Pancreas (tissue), 10 donors: ENCODE results near the gene B4GALT5. TPM values are rescaled to one million over a fixed set of nuclear protein-coding genes. Genes with fewer than 3 reads are reported as not detected.
A peak's percentile ranks its signal among the peaks of the same experiment; 100 is the strongest.
"Not testable (repeated sequence)": the region's sequence is repeated elsewhere in the genome, so short reads cannot be mapped to it uniquely, and the experiment has no call there.

Experiments used
- ATAC-seq, 4 donors: fragments of 200-7000 bp; cut with Tn5 transposase; one replicate each; pipeline versions ENCODE4 v1.8.0 to v1.9.1; 2020; ENCODE audit warnings: mild to moderate bottlenecking in 4 of 4, moderate library complexity in 4 of 4
- DNase-seq, 6 donors: peaks; one replicate each; pipeline ENCODE4 v3.0.0-alpha.2; 2020
- FAIRE-seq: peaks from 2 replicates; lab custom pipeline; 2012; peaks lifted over from hg19 to GRCh38; lab: Jason Lieb, UNC
- H3K27ac ChIP-seq, 4 donors: fragments of 200-600 bp; sonication (generic); 1 replicate in 3 of 4; 2 replicates in 1 of 4; pipeline versions ENCODE4 v1.5.0 to v1.8.0; 2020
- H3K27me3 ChIP-seq, 4 donors: fragments of 200-600 bp; one replicate each; pipeline ENCODE4 v1.8.0; 2021
- H3K36me3 ChIP-seq, 3 donors: fragments of 200-600 bp; sonication (generic) in 1 of 3; one replicate each; pipeline versions ENCODE4 v1.5.0 to v1.8.0; 2020 to 2021
- H3K4me1 ChIP-seq, 3 donors: fragments of 200-600 bp; one replicate each; pipeline ENCODE4 v1.8.0; 2021
- H3K4me3 ChIP-seq, 4 donors: fragments of 200-600 bp; sonication (generic) in 2 of 4; one replicate each; pipeline versions ENCODE4 v1.5.0 to v1.8.0; 2020 to 2021
- H3K9me3 ChIP-seq, 4 donors: fragments of 200-600 bp; one replicate each; pipeline ENCODE4 v1.8.0; 2021
- CTCF ChIP-seq, 4 donors: fragments of 200-600 bp; sonication (generic) in 3 of 4; IDR thresholded peaks; one replicate each; pipeline versions ENCODE4 v1.5.0 to v1.8.0; 2021; ENCODE audit warnings: antibody characterized with exemption in 4 of 4
- WGBS, 2 donors: extraction: QIAGEN DNeasy Blood & Tissue Kit; methylation state at CpG; one replicate each; pipeline ENCODE4 v1.1.7; 2013; 5-methylcytosine and 5-hydroxymethylcytosine counted together
- intact Hi-C, 3 donors: fragments of 100-400 bp; cut with DNase I; formaldehyde crosslinking; loops; one replicate each; pipeline versions ENCODE4 v1.11.1 to v1.14.2; 2022
- polyA plus RNA-seq, 2 donors: library from polyadenylated mRNA; stranded (reverse); fragments of 200-250 nt; gene quantifications; one replicate each; pipeline ENCODE4 v1.2.3, GENCODE V29; 2013
- total RNA-seq, 6 donors: library from RNA; stranded (reverse); fragmentation: NEBNext Ultra II Directional in 4 of 6; extraction: Animal tissue kit (Norgen Biotek cat#: 25700) in 4 of 6; gene quantifications; one replicate each; pipeline versions ENCODE4 v1.2.1 to v1.2.4, GENCODE V29; 2021 to 2023
- donor health status: healthy with polysubstance abuse.
- donor health status: DM: no; HTN: no; CAD: no; lungs with moderate emphysema.
- donor health status: DM: no; HTN: no; CAD: no.
- donor health status: control.
- donor health status: control.
- donor health status: Bipolar disorder and iron deficiency.
- donor health status: DM: yes; HTN: yes; CAD: no.
- donor health status: DM: no; HTN: no; CAD: no.
- donor health status: DM: no; HTN: no; CAD: no.
- donor health status: DM: yes; HTN: yes; CAD: no.

B4GALT5 gene
- total and polyA plus RNA-seq, 8 donors: 5.1 to 28.2 (median 8.8) TPM

- FAIRE-seq: no peak
- no peak for TF ChIP-seq CTCF (IDR thresholded peaks at IDR 0.05)
- intact Hi-C loops: loop anchor here in 2 of 3 donors (5.0 kb wide), 1 partner anchor 228 kb away; no protein-coding TSS in a partner anchor
These were observed 99.2 kb downstream of the B4GALT5 start for GRCh38 chr20:49614338-49615050.

GRCh38 chr20:49612127-49612738 is 101.4 kb downstream of the B4GALT5 start:
- 61 to 66% methylated on average over 6 of the region's 6 CpGs for WGBS, 2 donors
- H3K4me1 ChIP-seq: peaks cover 0 to 7% (median 0%) of the 10 kb centered on the region in 3 donors
- H3K9me3 ChIP-seq: no peaks in the 10 kb centered on the region
- H3K36me3 ChIP-seq: no peaks in the 10 kb centered on the region
- intact Hi-C loops: loop anchor here in 2 of 3 donors (5.0 kb wide), 1 partner anchor 230 kb away; no protein-coding TSS in a partner anchor
- TF ChIP-seq CTCF (IDR thresholded peaks at IDR 0.05): no peak
- no peaks in the 10 kb centered on the region for H3K27me3 ChIP-seq
- peak overlapping the region in 3 of 4 donors; percentile 8 to 41 (median 30) for H3K27ac ChIP-seq
- DNase-seq (peak in 4 of 6 donors; percentile 44 to 48 (median 45)), ATAC-seq (peak; percentile 25 to 38 (median 34)), FAIRE-seq (no peak)
- no peak overlapping the region for H3K4me3 ChIP-seq

More at GRCh38 chr20:49614338-49615050, 99.2 kb downstream of the B4GALT5 start:
- H3K9me3 ChIP-seq: no peaks in the 10 kb centered on the region
- H3K4me3 ChIP-seq: no peak overlapping the region
- no peak overlapping the region for H3K27ac ChIP-seq
- DNase-seq (peak in 1 of 6 donors; percentile 26), ATAC-seq (no peak)
- no peaks in the 10 kb centered on the region for H3K27me3 ChIP-seq
- 75 to 81% methylated on average over 13 of the region's 13 CpGs for WGBS, 2 donors
- no peaks in the 10 kb centered on the region for H3K36me3 ChIP-seq
- H3K4me1 ChIP-seq: peaks cover 0 to 7% (median 0%) of the 10 kb centered on the region in 3 donors

- 69 to 72% methylated on average over 6 of the region's 6 CpGs for WGBS, 2 donors
These were observed 102.0 kb downstream of the B4GALT5 start for GRCh38 chr20:49611539-49612126.

GRCh38 chr20:49610691-49611538 is 102.8 kb downstream of the B4GALT5 start:
- Histone ChIP-seq H3K4me1 (peaks cover 0 to 7% (median 0%) of the 10 kb centered on the region in 3 donors), H3K9me3 (no peaks in the 10 kb centered on the region), H3K27me3 (no peaks in the 10 kb centered on the region), H3K27ac (peak overlapping the region in 3 of 4 donors; percentile 8 to 41 (median 30)), H3K36me3 (no peaks in the 10 kb centered on the region), H3K4me3 (peak overlapping the region in 1 of 4 donors; percentile 21)
- no peak for FAIRE-seq
- intact Hi-C loops: loop anchor here in 2 of 3 donors (5.0 kb wide), 1 partner anchor 231 kb away; no protein-coding TSS in a partner anchor
- peak; percentile 62 to 94 (median 86) for DNase-seq
- ATAC-seq: peak; percentile 80 to 93 (median 88)
- WGBS, 2 donors: 14 to 15% methylated on average over 47 to 48 of the region's 48 CpGs
- TF ChIP-seq CTCF (IDR thresholded peaks at IDR 0.05): peak; percentile 98 to 99 (median 98)

More at GRCh38 chr20:49611539-49612126, 102.0 kb downstream of the B4GALT5 start:
- intact Hi-C loops: loop anchor here in 2 of 3 donors (5.0 kb wide), 1 partner anchor 231 kb away; no protein-coding TSS in a partner anchor
- FAIRE-seq, DNase-seq, H3K27me3 ChIP-seq, H3K4me1 ChIP-seq, H3K36me3 ChIP-seq, H3K9me3 ChIP-seq, ATAC-seq: not testable (repeated sequence)
- peak overlapping the region in 1 of 4 donors; percentile 21 for H3K4me3 ChIP-seq
- H3K27ac ChIP-seq: peak overlapping the region in 3 of 4 donors; percentile 8 to 41 (median 30)
